Left cardiac atrium (tissue), 4 donors: Measurements from ENCODE around the gene OBP2B. TPM values are rescaled to one million over a fixed set of nuclear protein-coding genes. Genes with fewer than 3 reads are reported as not detected.
A peak's percentile ranks its signal among the peaks of the same experiment; 100 is the strongest.
"Not testable (repeated sequence)": the region's sequence is repeated elsewhere in the genome, so short reads cannot be mapped to it uniquely, and the experiment has no call there.

ENCODE experiments used
- ATAC-seq, 2 donors: fragments of 200-7000 bp; cut with Tn5 transposase; one replicate each; pipeline ENCODE4 v1.9.1; 2020; ENCODE audit warnings: mild to moderate bottlenecking in 2 of 2, moderate library complexity in 2 of 2
- DNase-seq: peaks from one replicate; pipeline ENCODE4 v3.0.0-alpha.2; 2020
- intact Hi-C, 2 donors: fragments of 100-400 bp; cut with DNase I; formaldehyde crosslinking; loops; one replicate each; pipeline versions ENCODE4 v1.14.1 to v1.15.1; 2022 to 2023
- total RNA-seq, 2 donors: library from RNA; stranded (reverse); fragmentation: NEBNext Ultra II Directional; extraction: Animal tissue kit (Norgen Biotek cat#: 25700); gene quantifications; one replicate each; pipeline ENCODE4 v1.2.1, GENCODE V29; 2021
- donor health status: DM: no; HTN: yes; CAD: no.
- donor health status: DM: no; HTN: yes; CAD: no; lungs with severe emphysema.
- donor health status: DM: yes; HTN: yes; CAD: no.
- donor health status: Dilated cardiomyopathy.

Gene OBP2B
- total RNA-seq, 2 donors from 2014 or later = not detected

DNA sequence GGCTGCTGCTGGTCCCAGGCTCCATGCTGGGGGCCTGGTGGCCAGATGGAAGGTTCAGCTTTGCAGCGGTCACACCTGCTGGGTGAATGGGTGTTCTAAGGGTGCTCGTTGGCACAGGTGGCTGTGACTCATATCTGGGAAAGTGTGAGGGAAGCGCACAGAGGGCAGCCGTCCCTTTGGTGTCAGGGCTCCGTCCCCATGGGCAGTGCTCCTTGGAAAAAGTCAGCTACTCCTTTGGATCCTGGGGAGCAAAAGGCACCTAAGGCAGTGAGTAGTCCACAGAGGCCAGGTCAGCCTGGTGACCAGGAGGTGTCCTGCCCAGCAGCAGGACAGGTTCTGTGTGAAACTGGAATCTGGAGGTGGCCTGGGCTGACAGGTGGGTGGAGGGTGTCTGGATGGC, 26.9 kb downstream of the OBP2B start:
- no peak for DNase-seq
- ATAC-seq = no peak
- intact Hi-C loops = loop anchor here in 1 of 2 donors (5.0 to 10.0 kb wide), 2 partner anchors 93 to 305 kb away; partner anchors contain the start of gene ABO

DNA sequence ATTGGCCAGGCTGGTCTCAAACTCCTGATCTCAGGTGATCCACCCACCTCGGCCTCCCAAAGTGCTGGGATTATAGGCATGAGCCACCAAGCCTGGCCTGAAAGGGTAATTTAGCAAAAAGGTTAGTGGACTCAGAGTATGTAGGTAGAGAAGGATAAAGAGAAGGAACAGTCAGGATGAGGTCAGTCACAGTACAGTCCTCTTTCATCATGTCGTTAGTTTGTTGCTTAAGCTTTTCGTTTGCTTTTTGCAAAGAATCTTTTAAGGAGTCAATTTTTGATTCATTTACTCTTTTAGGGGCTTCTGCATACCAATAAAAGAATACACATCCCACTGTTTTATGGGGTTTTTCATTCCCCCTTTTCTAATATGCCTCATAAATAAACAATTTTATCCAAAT, 27.5 kb downstream of the OBP2B start:
- intact Hi-C loops = loop anchor here in 1 of 2 donors (5.0 to 10.0 kb wide), 2 partner anchors 93 to 306 kb away; partner anchors contain the start of gene ABO
- no peak for DNase-seq
- no peak for ATAC-seq

- no peak for ATAC-seq
- DNase-seq = no peak
- intact Hi-C loops = loop anchor here in 1 of 2 donors (5.0 to 10.0 kb wide), 2 partner anchors 94 to 306 kb away; partner anchors contain the start of gene ABO
These were observed 28.1 kb downstream of the OBP2B start for GRCh38 chr9:133180953-133181352.

GRCh38 chr9:133173056-133173455, 36.0 kb downstream of the OBP2B start:
- no peak for ATAC-seq
- no peak for DNase-seq
- intact Hi-C loops = no loop called here

GRCh38 chr9:133171161-133171961, 37.7 kb downstream of the OBP2B start:
- intact Hi-C loops = no loop called here
- ATAC-seq = no peak

GRCh38 chr9:133170716-133171115, 38.3 kb downstream of the OBP2B start:
- no peak for DNase-seq
- ATAC-seq = no peak
- intact Hi-C loops = no loop called here

More at GRCh38 chr9:133171161-133171961, 37.7 kb downstream of the OBP2B start:
- DNase-seq = no peak

DNA sequence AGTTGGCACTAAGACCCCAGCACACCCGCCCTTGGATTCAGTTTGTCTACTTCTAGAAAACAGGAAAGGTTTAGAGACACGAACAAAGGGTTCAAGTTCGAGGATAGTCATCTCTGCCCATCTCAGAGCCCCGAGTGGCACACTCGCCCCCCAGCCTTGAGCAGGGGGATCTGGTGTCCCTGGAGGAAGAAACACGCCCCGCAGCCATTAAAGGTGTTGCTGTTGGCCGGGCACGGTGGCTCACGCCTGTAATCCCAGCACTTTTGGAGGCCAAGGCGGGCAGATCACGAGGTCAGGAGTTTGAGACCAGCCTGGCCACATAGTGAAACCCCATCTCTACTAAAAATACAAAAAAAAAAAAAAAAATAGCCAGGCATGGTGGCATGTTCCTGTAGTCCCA, 39.4 kb downstream of the OBP2B start:
- intact Hi-C loops, ATAC-seq, DNase-seq: not testable (repeated sequence)

DNA sequence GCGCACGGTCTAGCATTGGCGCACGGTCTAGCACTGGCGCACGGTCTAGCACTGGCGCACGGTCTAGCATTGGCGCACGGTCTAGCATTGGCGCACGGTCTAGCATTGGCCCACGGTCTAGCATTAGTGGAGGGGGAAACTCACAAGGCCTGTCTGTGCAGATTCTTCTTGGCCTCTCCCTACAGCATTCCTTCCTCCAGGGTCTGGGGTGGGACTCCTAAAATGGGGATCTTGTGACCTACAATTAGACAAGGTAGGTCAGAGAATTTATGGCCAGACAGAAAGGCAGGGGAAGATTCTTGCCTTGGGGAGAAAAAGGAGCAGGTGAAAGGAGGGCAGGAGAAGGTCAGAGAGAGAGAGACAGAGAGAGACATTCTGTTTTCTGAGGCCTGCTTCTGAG, 39.9 kb downstream of the OBP2B start:
- no peak for DNase-seq
- no peak for ATAC-seq
- intact Hi-C loops = no loop called here

DNA sequence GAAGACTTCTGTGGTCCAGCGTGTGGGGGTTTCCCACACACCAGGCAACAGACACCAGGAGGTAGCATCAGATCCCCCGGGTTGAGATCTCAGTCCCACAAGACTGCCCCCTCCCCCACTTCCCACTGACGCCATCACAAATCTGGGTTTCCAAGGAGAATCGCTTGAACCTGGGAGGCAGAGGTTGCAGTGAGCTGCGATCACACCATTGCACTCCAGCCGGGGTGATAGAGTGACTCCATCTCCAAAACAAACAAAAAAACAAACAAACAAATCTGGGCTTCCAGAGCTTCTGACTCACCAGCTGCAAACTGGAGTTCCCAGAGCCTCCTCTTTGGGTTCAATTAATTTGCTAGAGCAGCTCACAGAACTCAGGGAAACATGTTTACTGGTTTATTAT, 40.6 kb downstream of the OBP2B start:
- no peak for ATAC-seq
- no peak for DNase-seq
- intact Hi-C loops = no loop called here

DNA sequence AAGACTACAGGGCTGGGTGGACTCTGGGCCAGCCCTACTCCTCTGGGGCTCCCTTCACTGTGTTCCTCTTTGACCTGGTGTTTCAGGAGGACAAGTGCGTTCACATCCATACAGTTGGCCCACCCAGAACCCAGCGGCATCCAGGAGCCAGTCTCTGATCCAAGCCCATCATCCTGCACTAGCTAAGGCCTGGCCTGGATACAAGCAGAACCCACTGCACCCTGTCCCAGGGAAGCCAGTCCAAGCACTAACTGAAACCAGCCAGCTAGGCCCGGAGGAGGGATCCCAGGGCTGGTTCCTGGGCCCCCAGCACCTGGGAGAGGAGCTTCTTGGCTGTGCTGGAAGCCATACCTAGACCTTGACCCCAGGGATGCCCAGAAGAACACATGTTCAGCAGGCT, 41.3 kb downstream of the OBP2B start:
- intact Hi-C loops = no loop called here
- ATAC-seq = no peak
- no peak for DNase-seq

DNA sequence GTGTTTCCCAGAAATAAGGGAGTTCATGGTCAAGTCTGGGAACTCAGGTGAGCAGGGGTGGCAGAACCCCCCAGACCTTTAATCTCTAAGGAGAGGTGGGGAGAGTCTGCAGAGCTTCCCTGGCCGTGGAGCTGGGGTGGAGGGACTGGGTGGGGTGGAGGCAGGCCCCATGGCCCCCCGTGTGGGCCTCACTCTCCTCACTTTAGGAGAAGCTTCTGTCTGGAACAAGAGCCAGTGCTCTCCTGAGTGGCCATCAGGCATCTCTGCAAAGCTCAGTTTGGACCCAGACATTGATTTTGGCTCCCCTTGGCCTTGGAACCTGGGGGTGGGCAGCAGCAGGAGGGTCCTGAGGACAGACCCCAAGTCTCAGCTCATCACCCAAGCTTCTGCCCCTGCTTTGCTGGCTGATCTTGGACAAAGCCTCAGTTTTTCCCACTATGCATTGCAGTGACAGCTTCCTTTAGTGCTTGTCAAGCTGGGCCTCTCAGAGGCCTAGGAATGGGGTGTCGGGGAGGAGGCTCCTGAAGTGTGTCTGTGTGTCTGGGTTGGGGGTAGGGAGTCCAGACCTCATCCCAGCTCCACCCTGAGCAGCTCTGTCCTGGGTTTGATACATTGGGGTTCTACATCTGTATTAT, 41.8 kb downstream of the OBP2B start:
- intact Hi-C loops = no loop called here
- DNase-seq = no peak
- no peak for ATAC-seq

GRCh38 chr9:133166392-133166791, 42.7 kb downstream of the OBP2B start:
- intact Hi-C loops = no loop called here
- ATAC-seq = no peak
- peak; percentile 17 for DNase-seq

DNA sequence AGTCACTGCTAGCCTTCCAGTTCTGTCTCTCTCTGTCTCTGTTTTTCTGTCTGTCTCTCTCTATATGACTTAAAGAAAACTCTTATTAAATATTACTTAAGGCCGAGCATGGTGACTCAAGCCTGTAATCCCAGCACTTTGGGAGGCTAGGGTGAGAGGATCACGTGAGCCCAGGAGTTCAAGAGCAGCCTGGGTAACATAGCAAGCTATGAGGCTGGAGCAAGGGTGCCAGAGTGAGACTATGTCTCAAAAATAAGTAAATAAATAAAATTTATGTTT, 43.7 kb downstream of the OBP2B start:
- ATAC-seq = no peak
- no peak for DNase-seq
- intact Hi-C loops = no loop called here

DNA sequence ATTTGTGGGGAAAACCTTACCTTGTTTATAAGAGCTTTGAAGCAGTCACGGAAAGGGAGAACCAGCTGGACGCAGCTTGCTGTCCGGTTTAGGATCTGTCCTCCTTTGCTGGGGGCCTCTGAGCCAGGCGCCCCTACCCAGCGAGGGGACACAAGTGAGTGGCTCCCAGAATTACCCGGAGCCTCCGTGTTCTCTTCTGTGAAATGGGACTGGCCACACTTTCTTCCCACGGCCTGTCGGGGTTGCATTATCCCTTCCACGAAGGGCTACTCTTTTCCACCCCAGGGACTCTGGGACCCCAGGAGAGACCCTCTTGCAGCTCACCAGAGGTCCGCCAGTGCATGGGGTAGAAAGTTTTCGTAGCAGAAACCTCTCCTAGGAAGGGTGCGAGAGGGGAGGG, 44.9 kb downstream of the OBP2B start:
- ATAC-seq = no peak
- intact Hi-C loops = no loop called here

DNA sequence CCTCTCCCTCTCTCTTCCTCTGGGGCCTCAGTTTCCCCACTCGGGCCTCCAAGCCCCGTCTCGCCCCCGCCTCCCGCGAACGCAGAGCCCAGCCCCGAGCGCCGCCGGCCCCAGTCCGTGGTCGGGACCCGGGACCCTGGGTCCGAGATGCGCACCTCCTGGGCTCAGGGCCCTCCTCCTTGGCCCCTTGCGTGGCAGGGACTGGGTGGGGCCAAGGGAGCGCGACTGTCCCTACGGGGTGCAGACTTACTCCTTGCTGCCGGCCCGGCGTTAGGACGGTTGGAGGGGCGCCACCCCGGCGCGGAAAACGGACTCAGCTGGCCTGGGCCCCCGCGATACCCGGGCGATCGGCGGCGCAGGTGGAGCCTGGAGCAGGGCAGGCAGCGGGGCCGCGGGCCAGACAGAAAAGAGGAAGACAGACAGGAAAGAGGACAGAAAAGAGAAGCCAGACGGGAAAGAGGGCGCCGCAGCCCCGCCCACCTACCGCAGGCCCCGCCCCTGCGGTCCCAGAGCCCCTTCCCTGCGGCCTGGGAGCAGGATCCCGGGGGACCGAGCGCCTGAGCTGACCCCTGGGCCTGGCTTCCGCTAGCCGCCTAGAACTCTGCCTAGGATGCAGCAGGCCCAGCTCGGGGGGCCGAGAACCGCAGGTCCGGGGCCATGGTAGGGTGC, 45.4 kb downstream of the OBP2B start, which contains the start of gene GBGT1:
Gene GBGT1, minus strand, starts transcription at position 411 of the 669 bp plus-strand sequence. CDS start 1,502 bp downstream, outside the sequence.
- intact Hi-C loops = no loop called here
- ATAC-seq = peak; percentile 76 to 85
- peak; percentile 78 for DNase-seq

More for the DNA sequence above, 44.9 kb downstream of the OBP2B start:
- DNase-seq = no peak

- intact Hi-C loops = no loop called here
- ATAC-seq (peak; percentile 22 to 25), DNase-seq (peak; percentile 26)
These were observed 46.1 kb downstream of the OBP2B start for GRCh38 chr9:133162861-133163503.

DNA sequence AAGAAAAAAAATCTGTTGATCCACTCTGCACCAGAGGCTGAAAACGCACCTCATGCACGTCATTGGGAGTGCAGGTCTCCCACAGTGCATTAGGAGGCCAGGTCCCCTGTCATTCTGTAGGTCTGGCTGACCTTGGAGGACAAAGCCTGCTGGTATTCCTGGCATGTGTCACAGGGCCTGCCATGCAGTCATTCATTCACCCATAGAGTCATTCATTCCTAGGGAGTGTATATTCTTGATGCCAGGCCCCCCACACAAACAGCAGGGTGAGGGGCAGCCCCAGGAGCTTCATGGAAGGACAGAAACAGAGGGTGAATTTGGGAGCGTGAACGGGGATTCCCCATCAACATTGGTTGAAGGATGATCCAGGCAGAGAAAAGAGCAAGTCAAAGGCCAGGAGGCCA, 47.5 kb downstream of the OBP2B start:
- intact Hi-C loops = no loop called here
- DNase-seq (peak; percentile 18), ATAC-seq (no peak)

DNA sequence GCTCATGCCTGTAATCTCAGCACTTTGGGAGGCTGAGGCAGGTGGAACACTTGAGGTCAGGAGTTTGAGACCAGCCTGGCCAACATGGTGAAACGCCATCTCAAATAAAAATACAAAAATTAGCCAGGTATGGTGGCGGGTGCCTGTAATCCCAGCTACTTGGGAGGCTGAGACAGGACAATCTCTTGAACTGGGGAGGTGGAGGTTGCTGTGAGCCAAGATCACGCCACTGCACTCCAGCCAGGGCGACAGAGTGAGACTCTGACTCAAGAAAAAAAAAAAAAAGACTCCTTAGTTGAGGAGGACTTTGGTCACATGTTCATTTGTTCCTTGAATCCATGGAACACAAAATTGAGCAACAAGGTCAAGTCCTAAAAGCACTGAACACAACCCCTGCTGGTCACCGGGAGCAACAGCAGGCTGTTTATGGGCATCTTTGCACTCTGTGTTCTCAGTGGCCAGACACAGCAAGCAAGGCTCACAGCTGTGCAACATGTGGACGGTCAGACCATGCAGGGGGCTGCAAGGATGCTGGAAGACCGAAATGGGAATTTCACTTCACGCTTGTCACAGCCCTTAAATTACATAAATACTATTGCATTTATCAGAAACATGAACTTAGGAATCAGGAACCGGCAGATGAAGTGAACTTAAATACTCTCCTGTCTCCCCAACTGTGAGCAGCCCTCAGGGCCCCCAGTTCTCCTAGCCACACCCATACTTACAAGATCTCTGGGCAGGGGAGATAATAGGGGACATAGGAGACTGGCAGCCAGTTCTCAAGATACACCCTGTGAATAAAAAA, 48.1 kb downstream of the OBP2B start:
- intact Hi-C loops = no loop called here
- peak; percentile 57 to 64 for ATAC-seq
- DNase-seq = peak; percentile 67

DNA sequence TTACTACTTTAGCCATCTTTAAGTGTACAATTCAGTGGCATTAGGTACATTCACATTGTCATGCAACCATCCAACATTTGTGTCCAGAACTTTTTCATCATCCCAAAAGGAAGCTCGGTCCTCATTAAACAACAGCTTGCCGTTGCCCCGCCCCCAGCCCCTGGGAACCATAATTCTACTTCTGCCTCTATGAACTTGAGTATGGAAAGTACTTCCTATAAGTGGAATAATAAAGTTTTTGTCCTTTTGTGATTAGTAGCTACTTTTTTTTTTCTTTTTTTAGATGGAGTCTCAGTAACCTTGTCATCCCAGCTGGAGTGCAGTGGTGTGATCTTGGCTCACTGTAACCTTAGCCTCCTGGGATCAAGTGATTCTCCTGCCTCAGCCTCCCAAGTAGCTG, 50.4 kb downstream of the OBP2B start:
- peak; percentile 8 for DNase-seq
- intact Hi-C loops = no loop called here

More for the DNA sequence above, 50.4 kb downstream of the OBP2B start:
- no peak for ATAC-seq
